CD4-positive, alpha-beta T cell treated with Interleukin-15 for 4 hours (primary cell): ENCODE results near the gene TPCN2.

Experiments
- DNase-seq: peaks from one replicate; pipeline ENCODE4 v3.0.0-alpha.2; 2020; ENCODE audit warnings: low spot score

The TPCN2 gene

DNA sequence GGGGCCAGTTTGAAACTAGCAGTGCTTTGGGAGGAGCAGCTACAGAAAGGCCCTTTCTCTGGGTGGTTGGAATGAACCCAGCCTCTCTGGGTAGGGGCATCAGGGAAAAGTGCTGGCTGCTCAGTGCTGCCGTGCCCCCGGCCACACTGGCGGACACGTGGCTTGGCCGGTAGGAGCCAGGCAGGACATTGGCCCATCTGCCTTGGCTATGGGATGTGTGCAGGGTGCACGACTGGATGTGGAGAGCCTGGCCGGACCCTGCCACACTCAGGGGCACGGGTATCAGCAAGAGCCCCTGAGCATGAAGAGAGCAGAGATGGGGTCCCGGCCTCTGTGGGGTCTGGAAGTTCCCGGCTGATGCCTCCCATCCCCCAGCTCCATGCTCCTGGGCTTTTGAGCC, 46.6 kb downstream of the TPCN2 start:
- DNase-seq, result no peak

DNA sequence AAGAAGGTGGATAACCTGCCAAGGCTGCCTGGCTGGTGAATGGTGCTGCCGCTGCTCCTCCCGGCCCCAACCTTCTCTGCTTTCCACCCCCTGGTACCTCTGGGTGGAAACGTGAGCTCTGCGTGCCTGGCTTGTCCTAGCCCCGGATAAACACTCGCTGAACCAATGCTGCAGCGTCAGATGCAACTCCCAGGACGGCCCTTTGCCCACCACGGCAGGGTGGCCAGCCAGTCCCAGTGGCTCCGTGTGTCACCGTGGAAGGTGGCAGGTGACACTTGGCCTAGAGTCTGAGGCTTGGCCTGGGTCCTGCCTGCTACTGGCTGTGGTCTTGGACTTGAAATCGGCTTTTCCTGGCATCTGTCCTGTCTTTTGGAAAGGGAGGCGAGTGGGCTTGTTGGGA, 47.7 kb downstream of the TPCN2 start:
- DNase-seq, result no peak

DNA sequence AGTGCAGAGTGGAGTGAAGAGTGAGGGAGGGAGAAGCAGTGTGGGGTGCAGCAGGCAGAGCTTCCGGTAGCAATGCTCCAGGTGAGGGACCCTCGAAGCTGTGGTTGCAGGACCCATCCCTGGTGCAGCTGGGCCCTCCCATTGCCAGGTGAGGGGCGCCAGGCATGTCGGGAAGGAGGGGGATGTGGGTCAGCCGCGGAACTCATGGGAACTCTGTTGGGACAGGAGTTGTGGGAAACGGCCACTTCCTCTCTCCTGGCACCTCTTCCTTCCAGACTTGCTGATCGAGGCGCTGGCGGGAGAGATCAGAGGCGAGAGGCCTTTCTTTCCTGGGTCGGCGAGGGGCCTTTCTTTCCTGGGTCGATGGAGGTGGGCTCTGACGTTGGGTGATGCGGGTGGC, 48.5 kb downstream of the TPCN2 start:
- DNase-seq, result no peak

DNA sequence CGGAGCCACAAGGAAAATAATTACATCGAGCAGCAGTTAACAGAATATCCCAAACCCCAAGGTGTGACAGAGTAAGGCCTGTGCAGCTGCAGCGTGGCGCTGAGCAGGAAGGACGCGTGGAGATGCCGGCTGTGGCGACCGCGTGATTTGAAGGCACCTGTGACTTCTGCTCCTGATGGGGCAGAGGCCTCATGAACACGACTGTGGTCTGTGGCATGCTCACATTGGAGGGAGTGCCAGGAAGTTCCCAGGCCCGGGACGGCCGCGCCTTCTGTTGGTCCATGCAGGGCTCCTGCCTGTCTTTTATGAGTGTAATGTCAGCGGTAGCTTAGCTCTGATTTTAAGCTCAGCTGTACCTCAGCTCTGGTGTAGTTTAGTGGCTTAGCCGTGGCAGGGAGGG, 50.4 kb downstream of the TPCN2 start:
- no peak for DNase-seq

DNA sequence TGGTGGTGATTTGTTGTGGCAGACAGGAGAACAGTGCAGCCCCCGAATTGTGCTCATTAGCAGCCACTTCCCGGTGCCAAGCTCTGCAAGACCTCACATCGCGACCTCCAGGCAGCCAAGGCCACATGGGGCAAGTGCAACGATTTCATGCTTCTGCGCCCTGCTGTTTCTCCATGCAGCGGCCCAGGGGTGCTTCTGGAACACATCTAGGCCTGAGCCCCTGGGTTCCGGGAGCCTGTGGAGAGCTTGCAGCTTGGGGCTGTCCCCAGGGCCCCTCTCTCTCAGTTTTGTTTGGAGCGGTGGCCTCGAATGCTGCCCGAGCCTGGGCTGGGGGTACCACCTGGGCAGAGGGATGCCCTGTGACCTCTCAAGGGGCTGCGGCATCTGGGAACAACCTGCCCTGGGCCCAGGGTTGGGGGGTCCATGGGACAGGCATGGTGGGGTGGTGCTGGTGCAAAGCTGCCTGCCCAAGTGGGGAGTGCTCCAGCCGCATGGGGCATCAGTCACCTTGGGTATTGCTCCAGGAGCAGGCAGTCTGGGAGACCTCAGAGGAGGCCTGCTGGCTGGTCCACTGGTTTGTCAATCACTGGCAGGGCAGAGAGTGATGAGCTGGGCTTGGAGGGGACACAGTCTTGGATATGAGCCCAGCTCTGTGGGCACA, 51.9 kb downstream of the TPCN2 start:
- no peak for DNase-seq

DNA sequence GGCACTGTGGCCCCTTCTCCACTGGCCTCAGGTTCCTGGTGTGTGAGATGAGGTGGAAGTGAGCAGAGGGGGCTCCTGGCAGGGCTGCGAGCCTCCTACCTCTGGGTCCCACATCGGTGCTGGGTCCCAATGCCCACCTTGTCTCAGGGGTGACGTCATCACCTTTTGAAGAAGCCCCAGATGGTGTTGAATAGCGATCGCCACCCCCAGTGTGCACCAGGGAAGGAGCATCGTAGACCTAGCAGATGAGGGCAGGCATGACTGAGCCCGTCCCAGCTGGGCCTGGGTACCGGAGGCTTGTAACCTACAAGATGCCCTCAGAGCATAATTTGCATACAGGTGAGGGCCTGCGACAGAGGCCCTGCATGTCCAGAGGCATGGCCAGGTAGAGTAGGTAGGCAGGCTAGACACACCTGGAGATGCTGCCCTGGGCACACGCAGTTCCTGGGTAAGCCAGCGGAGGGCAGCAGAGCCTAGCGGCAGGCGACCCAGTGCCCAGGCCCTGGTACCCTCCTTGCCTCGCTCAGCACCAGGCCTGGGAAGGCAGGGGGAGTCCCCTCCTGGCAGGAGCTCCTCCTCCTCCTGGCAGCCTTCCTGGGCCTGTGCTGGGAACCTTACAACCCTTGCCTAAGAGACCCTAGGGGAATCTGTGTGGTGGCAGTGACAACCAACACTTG, 52.5 kb downstream of the TPCN2 start:
- peak; percentile 69 for DNase-seq

DNA sequence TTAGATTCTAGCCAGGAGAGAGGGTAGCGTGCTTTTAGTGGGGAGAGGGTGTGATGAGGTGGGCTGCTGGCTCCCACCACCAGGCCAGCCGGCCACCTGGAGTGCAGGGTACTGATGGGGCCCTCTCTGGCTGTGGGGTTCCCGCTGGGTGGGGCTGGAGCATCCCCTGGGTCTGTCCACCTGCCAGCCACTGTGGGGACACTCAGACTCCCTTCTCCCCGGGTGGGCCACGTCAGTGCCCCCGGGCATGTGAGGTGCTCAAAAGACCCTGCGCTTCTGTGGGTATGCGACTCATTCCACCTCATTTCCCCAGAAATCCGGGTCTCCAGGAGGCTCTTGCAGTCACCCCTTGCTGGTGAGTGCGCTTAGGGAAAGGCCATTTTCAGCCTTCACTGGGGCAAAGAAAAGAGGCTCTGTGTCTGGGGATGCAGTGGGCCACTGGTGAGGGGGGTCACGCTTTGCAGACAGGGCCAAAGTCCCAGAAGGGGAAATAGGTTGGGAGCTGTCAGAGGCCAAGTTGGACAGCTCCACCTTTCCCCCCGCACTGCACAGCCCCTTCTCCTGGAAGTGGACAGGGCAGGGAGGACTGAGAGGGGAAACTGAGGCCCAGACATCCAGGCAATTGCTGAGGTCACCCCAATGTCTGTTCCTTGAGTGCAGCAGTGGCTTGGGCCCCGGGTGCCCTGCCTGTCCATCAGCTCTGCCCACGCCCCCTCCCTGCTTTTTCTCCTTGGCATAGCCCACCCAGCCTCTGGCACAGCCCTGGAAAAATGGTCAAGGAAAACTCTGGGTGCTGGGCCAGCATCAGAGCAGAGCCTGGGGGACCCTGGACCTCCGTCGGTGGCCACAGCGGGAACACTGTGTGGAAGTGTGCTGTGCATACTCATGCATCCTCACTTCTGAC, 53.3 kb downstream of the TPCN2 start:
- no peak for DNase-seq

DNA sequence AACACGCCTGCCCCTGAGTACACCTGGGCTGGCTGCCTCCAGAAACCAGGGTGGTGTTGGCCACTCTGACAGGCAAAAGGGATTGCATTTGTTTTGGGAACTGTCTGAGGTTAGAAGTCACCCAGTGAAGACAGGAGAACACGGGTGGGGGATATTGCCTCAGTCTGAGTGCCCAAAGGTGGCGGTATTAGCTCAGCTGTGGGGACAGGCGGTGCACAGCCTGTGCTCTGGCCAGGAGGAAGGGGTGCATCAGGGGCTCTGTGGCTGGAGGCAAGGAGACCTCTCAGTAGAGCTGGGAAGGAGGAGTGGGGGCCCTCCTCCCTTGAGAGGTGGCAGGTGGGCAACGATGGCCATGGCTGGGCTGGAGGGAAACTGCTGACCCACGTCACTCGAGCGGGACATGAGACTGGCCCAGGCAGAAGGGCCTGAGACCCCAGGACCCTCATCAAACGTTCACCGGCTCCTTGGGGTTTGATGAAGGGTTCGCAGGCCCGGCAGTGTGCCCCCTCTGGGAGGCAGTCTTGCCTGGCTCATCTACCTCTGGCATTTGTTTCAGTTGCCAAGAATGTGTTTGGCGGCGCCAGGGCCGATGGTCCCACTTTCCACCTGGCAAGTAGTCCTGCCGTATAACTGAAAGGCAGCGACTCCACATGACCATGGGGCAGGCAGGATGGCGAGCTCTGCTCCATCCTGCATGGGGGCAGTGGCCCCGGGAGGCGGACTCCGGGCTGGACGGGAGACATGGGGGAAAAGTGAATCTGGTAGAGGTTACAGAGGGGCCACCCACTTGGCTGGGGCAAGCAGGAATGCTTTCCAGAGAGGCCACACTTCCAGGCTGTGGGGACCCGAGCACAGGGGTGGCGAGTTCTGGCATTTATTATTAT, 54.2 kb downstream of the TPCN2 start:
- DNase-seq, result no peak

DNA sequence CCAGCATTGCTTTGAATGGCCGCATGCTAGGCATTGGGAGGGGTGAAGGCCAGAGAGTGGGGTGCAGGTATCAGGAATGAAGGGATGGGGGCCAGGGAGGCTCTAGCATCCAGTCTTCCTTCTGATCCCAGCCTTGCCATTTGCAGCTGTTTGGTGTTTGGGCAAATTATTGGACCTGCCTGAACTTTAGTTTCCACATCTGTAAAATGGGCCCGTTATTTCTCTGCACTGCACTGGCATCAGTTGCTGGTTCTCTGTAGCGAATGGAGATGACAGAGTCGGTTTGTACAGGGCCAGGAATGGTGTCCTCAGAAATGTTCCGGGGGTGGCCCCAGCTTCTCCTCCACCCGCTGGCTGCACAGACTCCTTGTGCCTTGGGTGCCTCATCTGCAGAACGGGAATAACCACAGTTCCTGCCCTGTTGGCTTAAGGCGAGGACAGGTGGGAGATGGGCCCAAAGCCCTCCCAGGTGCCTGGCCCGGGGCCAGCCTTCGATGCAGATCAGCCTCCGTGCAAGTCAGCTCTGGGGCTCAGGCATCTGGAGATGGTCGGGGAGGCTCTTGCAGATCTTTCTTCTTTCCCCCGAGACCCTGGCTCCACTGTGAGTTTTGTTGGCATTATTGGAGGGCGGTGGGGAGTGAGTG, 55.6 kb downstream of the TPCN2 start:
- no peak for DNase-seq

DNA sequence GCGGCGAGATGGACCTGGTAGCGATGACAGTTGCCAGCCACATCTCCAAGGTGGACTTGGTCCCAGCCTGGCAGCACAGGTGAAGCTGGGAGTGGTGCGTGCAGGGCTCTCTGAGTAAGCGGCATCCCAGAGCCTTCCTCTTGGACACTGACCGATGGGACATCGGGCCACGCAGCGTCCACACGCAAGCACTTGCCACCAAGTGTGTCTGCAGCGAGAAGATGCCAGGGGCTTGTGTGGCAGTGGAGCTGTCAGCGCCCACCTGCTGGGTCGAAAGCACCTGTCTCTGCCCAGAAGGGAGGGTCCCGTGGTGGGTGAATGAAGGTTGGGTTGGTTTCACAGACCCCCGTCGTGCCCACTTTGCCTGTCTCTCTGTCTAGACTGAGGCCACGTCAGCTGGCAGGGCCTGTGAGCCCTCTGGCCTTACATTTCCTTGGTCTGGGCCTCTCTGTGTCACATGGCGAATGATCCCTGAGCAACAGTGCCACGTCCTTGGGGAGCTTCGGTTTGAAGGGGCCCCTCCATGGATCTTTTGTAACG, 56.2 kb downstream of the TPCN2 start:
- no peak for DNase-seq

DNA sequence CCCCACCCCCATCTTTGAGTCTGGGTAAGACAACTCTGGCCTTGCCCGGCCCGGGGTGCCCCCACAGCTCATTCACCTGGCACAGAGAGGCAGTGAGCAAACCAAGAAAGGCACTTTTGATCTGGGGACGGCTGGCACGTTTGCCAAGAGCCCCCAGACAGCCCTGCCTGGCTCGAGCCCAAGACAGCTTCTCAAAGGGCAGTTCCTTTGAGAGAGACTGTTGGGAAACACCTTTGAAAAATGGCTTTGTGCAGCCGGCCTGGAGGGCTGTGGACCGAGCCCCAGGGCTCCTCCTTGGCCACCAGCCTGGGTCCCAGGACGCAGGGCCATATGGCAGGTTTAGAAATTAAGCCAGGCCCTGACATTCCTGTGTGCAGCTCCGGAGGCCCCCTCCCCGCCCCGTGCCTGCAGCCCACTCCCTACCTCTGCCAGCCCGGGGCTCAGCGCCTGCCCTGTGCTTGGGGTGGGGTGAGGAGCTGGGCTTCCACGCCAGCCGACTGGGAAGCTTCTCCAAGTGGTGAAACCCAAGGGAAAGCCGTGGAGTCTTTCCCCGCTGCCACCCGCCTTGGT, 56.8 kb downstream of the TPCN2 start:
- DNase-seq, result no peak

DNA sequence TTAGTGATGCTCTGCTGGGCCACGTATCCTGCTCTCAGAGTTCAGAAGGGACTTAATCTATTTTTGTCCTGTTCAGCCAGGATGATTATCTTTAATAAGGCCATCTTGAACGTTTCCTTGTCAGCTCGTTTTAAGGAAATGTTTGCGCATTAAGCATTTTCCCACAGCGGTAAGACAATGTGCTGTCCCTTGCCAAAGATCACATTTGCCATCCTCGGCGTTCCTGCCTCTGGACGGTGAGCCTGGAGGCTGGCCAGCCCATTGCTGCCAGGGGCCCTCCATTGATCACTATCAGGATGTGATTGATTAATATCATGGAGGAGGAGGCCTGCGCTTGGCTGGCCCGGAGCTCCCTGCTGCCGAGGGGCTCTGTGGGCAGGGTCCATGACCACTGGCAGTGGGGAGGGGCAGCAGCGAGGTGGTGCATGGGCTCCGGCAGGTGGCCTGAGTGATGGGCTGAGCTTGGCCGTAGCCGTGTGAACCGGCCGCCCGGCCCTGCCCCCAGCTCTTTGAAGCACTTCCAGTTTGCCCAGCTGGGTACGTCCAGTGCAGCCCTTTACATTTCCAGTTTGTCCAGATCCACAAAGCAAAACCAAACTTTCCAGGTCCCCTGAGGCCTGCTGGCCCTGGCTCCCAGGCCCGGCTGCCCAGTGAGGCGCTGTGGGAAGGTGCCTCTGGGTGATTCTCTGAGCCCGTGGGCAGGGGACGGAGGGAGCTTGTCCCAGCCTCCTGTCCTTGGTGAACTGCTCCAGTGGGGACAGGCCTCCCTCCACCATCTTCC, 57.5 kb downstream of the TPCN2 start:
- DNase-seq, result no peak

DNA sequence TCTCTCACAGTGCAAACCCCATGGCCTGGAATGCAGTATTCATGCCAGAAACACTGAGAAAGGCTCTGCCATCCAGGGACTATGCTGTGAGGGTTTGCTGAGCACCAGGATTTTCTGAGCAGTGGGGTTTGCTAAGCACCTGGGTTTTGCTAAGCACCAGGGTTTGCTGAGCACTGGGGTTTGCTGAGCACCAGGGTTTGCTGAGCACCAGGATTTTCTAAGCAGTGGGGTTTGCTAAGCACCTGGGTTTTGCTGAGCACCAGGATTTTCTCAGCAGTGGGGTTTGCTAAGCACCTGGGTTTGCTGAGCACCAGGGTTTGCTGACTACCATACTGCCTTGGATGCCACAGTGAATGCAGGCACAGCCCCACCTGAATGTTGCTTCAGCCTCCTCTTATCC, 58.7 kb downstream of the TPCN2 start:
- DNase-seq, result no peak

DNA sequence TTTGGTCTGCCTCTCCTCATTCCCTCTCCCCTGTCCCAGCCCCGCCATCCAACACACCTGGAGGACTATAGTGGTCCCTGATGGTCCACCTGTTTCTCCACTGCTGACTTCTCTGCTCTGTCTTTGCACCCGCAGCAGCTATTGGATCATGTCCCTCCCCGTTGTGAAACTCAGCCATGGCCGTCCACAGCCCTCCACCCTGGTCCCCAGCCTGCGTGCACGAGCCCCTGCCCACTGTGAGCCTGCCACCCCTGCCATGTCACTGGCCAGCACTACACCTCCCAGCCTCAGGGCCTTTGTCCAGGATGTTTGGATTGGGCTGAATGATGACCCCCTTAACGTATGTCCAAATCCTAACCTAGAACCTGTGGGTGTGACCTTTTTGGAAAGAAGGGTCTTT, 59.3 kb downstream of the TPCN2 start:
- DNase-seq, result no peak

DNA sequence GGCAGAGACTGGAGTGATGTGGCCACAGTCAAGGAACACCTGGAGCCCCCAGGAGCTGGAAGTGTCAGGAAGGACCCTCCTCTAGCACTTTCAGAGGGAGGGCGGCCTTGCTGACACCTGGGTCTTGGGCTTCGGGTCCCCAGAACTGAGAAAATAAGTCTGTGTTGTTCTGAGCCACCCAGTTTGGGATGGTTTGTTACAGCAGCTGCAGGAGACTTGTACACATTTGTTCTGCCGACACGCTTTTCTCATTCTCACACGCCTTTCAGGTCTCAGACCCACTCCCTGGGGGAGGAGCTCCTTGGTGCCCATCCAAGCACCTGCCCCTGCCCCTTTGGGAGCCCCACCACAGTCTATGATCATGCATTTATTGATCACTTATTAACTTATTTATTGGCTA, 59.8 kb downstream of the TPCN2 start:
- no peak for DNase-seq

DNA sequence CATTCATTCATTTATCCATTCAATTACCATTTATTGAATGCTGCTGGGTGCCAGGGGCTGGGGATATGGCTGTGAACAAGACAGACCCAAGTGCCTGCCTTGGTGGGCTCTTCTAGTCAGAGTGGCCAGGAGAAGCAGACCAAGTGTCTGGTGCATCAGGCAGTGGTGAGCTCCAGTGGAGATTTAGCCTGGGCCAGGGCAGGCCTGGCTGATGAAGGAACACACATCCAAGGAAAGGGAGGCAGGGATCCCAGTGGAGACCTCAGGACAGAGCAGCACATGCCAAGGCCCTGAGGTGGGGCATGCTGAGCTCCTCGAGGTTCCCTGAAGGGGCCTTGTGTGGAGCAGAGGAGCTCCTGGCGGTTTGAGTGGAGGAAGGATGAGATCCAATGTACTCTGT, 60.4 kb downstream of the TPCN2 start:
- DNase-seq, result no peak

DNA sequence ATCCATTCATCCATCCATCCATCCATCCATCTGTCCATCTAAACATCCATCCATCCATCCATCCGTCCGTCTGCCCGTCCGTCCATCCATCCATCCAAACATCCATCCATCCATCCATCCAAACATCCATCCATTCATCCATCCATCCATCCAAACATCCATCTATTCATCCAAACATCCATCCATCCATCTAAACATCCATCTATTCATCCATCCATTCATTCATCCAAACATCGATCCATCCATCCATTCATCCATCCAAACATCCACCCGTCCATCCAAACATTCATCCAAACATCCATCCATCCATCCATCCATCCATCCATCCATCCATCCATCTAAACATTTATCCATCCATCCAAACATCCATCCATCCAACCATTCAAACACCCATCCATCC, 61.7 kb downstream of the TPCN2 start:
- no peak for DNase-seq

DNA sequence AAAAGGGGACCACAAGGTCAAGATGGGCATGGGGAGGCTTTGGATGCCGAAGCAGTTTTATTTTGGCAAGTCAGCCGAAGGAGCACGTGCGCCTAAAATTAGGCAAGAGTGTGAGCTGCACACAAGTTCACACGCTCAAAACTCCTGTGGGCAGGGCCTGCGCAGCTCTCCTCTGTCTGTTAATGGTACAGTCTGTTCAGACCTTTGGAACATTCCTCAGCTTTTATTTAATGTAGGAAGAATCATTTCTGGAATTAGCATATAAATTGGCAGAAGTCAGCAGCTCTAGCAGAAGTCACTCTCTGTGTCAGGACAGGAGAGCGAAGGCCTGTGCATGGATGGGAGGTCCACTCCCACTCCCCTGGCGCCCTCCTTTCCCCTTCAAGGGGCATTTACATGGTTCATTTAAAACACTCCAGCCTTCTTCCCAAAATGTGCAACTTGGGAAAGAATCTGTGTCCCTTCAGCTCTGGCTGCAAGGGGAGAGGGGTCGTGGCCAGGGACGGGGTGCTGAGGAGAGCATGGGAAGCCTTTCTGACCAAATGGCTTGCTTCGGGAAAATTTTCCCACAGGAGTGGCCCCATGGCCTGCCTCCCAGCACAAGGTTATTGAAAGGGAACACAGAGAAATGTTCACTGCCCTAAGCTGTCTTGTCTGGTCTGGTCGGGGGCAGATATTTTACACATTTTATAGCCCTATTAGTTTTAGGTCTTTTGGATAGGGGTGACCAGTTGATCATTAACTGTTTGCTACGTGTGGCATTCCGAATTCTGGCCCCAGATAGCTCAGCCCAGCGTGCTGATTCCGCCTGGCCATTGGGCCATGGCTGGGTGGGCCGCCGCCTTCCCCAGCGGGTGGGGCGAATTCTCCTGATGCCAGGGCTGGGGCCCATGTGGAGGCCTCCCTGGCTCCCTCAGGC, 63.2 kb downstream of the TPCN2 start:
- no peak for DNase-seq

DNA sequence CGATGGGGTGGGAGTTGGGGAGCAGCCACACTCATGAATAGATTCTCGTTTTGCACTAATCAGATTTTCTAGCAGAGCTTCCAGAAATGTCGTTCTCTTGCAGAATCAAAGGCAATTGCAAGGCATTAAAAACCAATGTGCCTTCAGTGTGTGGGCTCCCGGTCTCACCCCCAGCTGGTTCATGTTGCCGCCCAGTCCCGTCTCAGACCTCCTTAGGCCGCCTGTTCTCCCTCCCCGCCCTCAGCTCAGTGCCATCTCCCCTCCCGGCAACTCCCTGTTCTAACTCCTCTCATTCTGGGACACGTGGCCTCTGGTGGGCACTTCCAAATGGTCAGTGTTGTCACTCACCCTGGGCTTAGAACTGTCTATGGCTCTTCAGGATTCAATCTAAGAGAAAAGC, 64.5 kb downstream of the TPCN2 start:
- no peak for DNase-seq
